Neural cell (in vitro differentiated cells): ENCODE measurements around the gene AMPD2.

Source experiments
- EP300 ChIP-seq: fragments of 450-650 bp; conservative IDR thresholded peaks from 2 replicates; pipeline ENCODE4 v1.6.1; 2014; ENCODE audit warnings: antibody characterized with exemption, mild to moderate bottlenecking, moderate library complexity; ENCODE audit not compliant: poor library complexity, severe bottlenecking
- EZH2 ChIP-seq: fragments of 200-600, 300-800 bp; shearing (Covaris generic), sonication (generic); IDR thresholded peaks from 2 replicates; pipeline ENCODE4 v1.6.1; 2014; ENCODE audit warnings: antibody characterized with exemption, low read length, borderline replicate concordance, mild to moderate bottlenecking; ENCODE audit not compliant: insufficient read depth, poor library complexity, severe bottlenecking
- POLR2AphosphoS5 ChIP-seq: IDR thresholded peaks from 2 replicates; pipeline ENCODE4 v1.6.1; 2012
- TF ChIP-seq, protein P1 (sequence below): fragments of 450-650 bp; IDR thresholded peaks from 2 replicates; pipeline ENCODE4 v1.5.1; 2014; ENCODE audit warnings: antibody characterized with exemption, mild to moderate bottlenecking, moderate library complexity; ENCODE audit not compliant: poor library complexity, severe bottlenecking
- TF ChIP-seq, protein P2 (sequence below): IDR thresholded peaks from 2 replicates; pipeline ENCODE4 v1.6.1; 2012; ENCODE audit warnings: borderline replicate concordance

DNA sequence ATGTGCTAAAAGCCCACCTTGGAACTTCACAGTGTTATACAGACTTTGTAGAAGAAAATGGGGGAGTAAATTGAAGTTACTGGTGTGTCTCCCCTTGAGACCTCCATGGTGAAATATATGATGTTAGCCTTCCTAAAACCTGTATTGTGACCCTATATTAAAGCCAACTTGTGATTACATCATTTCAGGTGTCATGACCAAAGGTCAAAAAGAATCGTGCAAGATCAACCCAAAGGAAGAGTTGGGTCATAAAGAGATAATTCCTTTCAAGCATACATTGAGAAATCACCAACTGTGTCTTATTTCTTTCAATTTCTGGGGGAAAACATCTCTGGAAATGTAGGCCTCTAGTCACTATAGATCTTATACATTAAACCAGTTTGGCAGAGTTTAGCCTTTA, 34.9 kb upstream of the AMPD2 start:
- TF ChIP-seq, protein P1, sequence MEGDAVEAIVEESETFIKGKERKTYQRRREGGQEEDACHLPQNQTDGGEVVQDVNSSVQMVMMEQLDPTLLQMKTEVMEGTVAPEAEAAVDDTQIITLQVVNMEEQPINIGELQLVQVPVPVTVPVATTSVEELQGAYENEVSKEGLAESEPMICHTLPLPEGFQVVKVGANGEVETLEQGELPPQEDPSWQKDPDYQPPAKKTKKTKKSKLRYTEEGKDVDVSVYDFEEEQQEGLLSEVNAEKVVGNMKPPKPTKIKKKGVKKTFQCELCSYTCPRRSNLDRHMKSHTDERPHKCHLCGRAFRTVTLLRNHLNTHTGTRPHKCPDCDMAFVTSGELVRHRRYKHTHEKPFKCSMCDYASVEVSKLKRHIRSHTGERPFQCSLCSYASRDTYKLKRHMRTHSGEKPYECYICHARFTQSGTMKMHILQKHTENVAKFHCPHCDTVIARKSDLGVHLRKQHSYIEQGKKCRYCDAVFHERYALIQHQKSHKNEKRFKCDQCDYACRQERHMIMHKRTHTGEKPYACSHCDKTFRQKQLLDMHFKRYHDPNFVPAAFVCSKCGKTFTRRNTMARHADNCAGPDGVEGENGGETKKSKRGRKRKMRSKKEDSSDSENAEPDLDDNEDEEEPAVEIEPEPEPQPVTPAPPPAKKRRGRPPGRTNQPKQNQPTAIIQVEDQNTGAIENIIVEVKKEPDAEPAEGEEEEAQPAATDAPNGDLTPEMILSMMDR, result no peak
- TF ChIP-seq EP300, result no peak
- TF ChIP-seq, protein P2, sequence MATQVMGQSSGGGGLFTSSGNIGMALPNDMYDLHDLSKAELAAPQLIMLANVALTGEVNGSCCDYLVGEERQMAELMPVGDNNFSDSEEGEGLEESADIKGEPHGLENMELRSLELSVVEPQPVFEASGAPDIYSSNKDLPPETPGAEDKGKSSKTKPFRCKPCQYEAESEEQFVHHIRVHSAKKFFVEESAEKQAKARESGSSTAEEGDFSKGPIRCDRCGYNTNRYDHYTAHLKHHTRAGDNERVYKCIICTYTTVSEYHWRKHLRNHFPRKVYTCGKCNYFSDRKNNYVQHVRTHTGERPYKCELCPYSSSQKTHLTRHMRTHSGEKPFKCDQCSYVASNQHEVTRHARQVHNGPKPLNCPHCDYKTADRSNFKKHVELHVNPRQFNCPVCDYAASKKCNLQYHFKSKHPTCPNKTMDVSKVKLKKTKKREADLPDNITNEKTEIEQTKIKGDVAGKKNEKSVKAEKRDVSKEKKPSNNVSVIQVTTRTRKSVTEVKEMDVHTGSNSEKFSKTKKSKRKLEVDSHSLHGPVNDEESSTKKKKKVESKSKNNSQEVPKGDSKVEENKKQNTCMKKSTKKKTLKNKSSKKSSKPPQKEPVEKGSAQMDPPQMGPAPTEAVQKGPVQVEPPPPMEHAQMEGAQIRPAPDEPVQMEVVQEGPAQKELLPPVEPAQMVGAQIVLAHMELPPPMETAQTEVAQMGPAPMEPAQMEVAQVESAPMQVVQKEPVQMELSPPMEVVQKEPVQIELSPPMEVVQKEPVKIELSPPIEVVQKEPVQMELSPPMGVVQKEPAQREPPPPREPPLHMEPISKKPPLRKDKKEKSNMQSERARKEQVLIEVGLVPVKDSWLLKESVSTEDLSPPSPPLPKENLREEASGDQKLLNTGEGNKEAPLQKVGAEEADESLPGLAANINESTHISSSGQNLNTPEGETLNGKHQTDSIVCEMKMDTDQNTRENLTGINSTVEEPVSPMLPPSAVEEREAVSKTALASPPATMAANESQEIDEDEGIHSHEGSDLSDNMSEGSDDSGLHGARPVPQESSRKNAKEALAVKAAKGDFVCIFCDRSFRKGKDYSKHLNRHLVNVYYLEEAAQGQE, result no peak
- no peak for TF ChIP-seq POLR2AphosphoS5
- TF ChIP-seq EZH2, result no peak
